Measurements from ENCODE around the gene NLK. TPM values are rescaled to one million over a fixed set of nuclear protein-coding genes. Genes with fewer than 3 reads are reported as not detected.
"Not testable (repeated sequence)": the region's sequence is repeated elsewhere in the genome, so short reads cannot be mapped to it uniquely, and the experiment has no call there.

NLK gene
- total and polyA plus RNA-seq, 2 donors, result 18.8 to 23.5 TPM

- no peaks in the 10 kb centered on the region for H3K36me3 ChIP-seq (ENCODE audit: control insufficient read depth in 2 of 2, insufficient read depth in 2 of 2, low read length in 1 of 2)
- no peaks in the 10 kb centered on the region for H3K4me1 ChIP-seq (ENCODE audit: control insufficient read depth in 2 of 2, insufficient read depth in 2 of 2, low read length in 2 of 2)
- H3K27ac ChIP-seq (ENCODE audit: low read depth in 1 of 2, low read length in 1 of 2), result no peak overlapping the region
- peaks cover 1 to 10% of the 10 kb centered on the region in 2 donors for H3K9me3 ChIP-seq (ENCODE audit: control insufficient read depth in 2 of 2, insufficient read depth in 1 of 2, low read length in 1 of 2)
- H3K4me3 ChIP-seq (ENCODE audit: low read length in 2 of 2), result no peak overlapping the region
- no peaks in the 10 kb centered on the region for H3K27me3 ChIP-seq (ENCODE audit: control insufficient read depth in 2 of 2, insufficient read depth in 1 of 2, low read length in 1 of 2)
- WGBS, result 93% methylated on average over 7 of the region's 7 CpGs
- no peak for DNase-seq (ENCODE audit: low read depth in 6 of 9, low spot score in 9 of 9)
Observed at GRCh38 chr17:28211811-28212210, 169.3 kb downstream of the NLK start.

DNA sequence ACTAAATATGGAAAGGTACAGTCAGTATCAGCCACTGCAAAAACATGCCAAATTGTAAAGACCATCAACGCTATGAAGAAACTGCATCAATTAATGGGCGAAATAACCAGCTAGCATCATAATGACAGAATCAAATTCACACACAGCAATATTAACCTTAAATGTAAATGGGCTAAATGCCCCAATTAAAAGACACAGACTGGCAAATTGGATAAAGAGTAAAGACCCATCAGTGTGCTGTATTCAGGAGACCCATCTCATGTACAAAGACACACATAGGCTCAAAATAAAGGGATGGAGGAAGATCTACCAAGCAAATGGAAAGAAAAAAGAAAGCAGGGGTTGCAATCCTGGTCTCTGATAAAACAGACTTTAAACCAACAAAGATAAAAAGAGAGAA is 171.1 kb downstream of the NLK start:
- H3K27ac ChIP-seq (ENCODE audit: low read depth in 1 of 2, low read length in 1 of 2); H3K27me3 ChIP-seq (ENCODE audit: control insufficient read depth in 2 of 2, insufficient read depth in 1 of 2, low read length in 1 of 2); H3K4me3 ChIP-seq (ENCODE audit: low read length in 2 of 2); H3K36me3 ChIP-seq (ENCODE audit: control insufficient read depth in 2 of 2, insufficient read depth in 2 of 2, low read length in 1 of 2); H3K4me1 ChIP-seq (ENCODE audit: control insufficient read depth in 2 of 2, insufficient read depth in 2 of 2, low read length in 2 of 2); H3K9me3 ChIP-seq (ENCODE audit: control insufficient read depth in 2 of 2, insufficient read depth in 1 of 2, low read length in 1 of 2); DNase-seq (ENCODE audit: low read depth in 6 of 9, low spot score in 9 of 9): not testable (repeated sequence)
- 95% methylated on average over 2 of the region's 2 CpGs for WGBS

GRCh38 chr17:28216052-28216451 is 173.6 kb downstream of the NLK start:
- DNase-seq (ENCODE audit: low read depth in 6 of 9, low spot score in 9 of 9), result no peak

GRCh38 chr17:28216528-28216927 is 174.1 kb downstream of the NLK start:
- no peaks in the 10 kb centered on the region for H3K4me1 ChIP-seq (ENCODE audit: control insufficient read depth in 2 of 2, insufficient read depth in 2 of 2, low read length in 2 of 2)
- H3K4me3 ChIP-seq (ENCODE audit: low read length in 2 of 2), result no peak overlapping the region
- no peaks in the 10 kb centered on the region for H3K27me3 ChIP-seq (ENCODE audit: control insufficient read depth in 2 of 2, insufficient read depth in 1 of 2, low read length in 1 of 2)
- no peak for DNase-seq (ENCODE audit: low read depth in 6 of 9, low spot score in 9 of 9)
- 15% methylated on average over 1 of the region's 1 CpG for WGBS
- H3K27ac ChIP-seq (ENCODE audit: low read depth in 1 of 2, low read length in 1 of 2), result no peak overlapping the region
- no peaks in the 10 kb centered on the region for H3K36me3 ChIP-seq (ENCODE audit: control insufficient read depth in 2 of 2, insufficient read depth in 2 of 2, low read length in 1 of 2)
- peaks cover 1 to 4% of the 10 kb centered on the region in 2 donors for H3K9me3 ChIP-seq (ENCODE audit: control insufficient read depth in 2 of 2, insufficient read depth in 1 of 2, low read length in 1 of 2)

More at GRCh38 chr17:28216052-28216451, 173.6 kb downstream of the NLK start:
- Histone ChIP-seq H3K4me1 (ENCODE audit: control insufficient read depth in 2 of 2, insufficient read depth in 2 of 2, low read length in 2 of 2) (no peaks in the 10 kb centered on the region), H3K36me3 (ENCODE audit: control insufficient read depth in 2 of 2, insufficient read depth in 2 of 2, low read length in 1 of 2) (no peaks in the 10 kb centered on the region), H3K27ac (ENCODE audit: low read depth in 1 of 2, low read length in 1 of 2) (no peak overlapping the region), H3K4me3 (ENCODE audit: low read length in 2 of 2) (no peak overlapping the region), H3K9me3 (ENCODE audit: control insufficient read depth in 2 of 2, insufficient read depth in 1 of 2, low read length in 1 of 2) (peaks cover 1 to 8% of the 10 kb centered on the region in 2 donors), H3K27me3 (ENCODE audit: control insufficient read depth in 2 of 2, insufficient read depth in 1 of 2, low read length in 1 of 2) (no peaks in the 10 kb centered on the region)
- 93% methylated on average over 3 of the region's 3 CpGs for WGBS

DNA sequence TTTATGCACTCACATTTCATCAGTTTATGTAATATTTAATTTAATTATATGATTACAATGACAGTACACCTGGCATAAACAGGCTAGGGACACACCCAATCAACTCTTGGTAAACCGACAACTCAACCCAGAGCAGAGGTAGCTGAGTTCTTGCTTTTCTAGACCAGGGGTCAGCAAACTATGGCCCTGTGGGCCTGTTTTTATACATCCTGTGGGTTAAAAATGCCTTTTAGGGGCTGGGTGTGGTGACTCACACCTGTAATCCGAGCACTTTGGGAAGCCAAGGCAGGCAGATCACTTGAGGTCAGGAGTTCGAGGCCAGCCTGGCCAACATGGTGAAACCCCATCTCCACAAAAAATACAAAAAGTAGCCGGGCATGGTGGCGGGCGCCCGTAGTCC is 177.3 kb downstream of the NLK start:
- Histone ChIP-seq H3K4me1 (ENCODE audit: control insufficient read depth in 2 of 2, insufficient read depth in 2 of 2, low read length in 2 of 2) (no peaks in the 10 kb centered on the region), H3K4me3 (ENCODE audit: low read length in 2 of 2) (no peak overlapping the region), H3K36me3 (ENCODE audit: control insufficient read depth in 2 of 2, insufficient read depth in 2 of 2, low read length in 1 of 2) (no peaks in the 10 kb centered on the region), H3K9me3 (ENCODE audit: control insufficient read depth in 2 of 2, insufficient read depth in 1 of 2, low read length in 1 of 2) (no peaks in the 10 kb centered on the region), H3K27ac (ENCODE audit: low read depth in 1 of 2, low read length in 1 of 2) (no peak overlapping the region), H3K27me3 (ENCODE audit: control insufficient read depth in 2 of 2, insufficient read depth in 1 of 2, low read length in 1 of 2) (no peaks in the 10 kb centered on the region)
- no peak for DNase-seq (ENCODE audit: low read depth in 6 of 9, low spot score in 9 of 9)
- WGBS, result 97% methylated on average over 7 of the region's 7 CpGs

DNA sequence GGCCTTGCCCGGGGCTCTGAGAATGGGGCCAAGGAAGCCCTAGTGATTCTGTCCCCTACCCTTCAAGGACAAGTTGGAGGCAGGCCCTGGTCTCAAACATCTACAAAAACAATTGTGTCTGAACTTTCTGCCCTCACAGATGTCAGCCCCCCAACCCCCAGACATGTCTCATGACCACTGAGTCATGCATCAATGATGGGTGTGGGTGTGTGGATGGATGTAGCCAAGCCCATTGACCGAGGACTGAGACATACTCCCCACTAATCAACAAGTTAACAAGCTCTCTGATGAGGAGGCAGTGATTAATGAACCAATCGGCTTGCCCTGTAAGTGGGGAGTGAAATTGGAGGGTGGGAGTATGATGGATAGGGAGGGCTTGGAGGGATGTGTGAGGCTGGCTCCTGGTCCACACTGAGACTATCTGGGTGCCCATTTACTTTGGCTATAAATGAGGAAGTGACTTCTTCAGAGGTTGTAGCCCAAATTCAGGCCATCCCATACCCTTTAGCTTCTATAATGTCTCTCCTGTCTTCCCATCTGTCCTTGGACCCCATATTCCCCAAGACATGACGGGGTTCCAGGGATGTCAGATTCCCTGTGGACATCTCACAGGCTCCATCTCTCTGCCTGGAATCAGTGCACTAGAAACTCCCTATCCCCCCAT is 179.4 kb downstream of the NLK start:
- WGBS, result 94% methylated on average over 4 of the region's 4 CpGs

GRCh38 chr17:28225271-28225670 is 182.8 kb downstream of the NLK start:
- Histone ChIP-seq H3K27me3 (ENCODE audit: control insufficient read depth in 2 of 2, insufficient read depth in 1 of 2, low read length in 1 of 2) (peaks cover 20 to 50% of the 10 kb centered on the region in 2 donors), H3K4me1 (ENCODE audit: control insufficient read depth in 2 of 2, insufficient read depth in 2 of 2, low read length in 2 of 2) (peaks cover 4% of the 10 kb centered on the region in 2 donors), H3K27ac (ENCODE audit: low read depth in 1 of 2, low read length in 1 of 2) (no peak overlapping the region), H3K9me3 (ENCODE audit: control insufficient read depth in 2 of 2, insufficient read depth in 1 of 2, low read length in 1 of 2) (no peaks in the 10 kb centered on the region), H3K36me3 (ENCODE audit: control insufficient read depth in 2 of 2, insufficient read depth in 2 of 2, low read length in 1 of 2) (no peaks in the 10 kb centered on the region), H3K4me3 (ENCODE audit: low read length in 2 of 2) (no peak overlapping the region)
- DNase-seq (ENCODE audit: low read depth in 6 of 9, low spot score in 9 of 9), result no peak
- 92% methylated on average over 3 of the region's 3 CpGs for WGBS

More for the DNA sequence above, 179.4 kb downstream of the NLK start:
- Histone ChIP-seq H3K4me3 (ENCODE audit: low read length in 2 of 2) (no peak overlapping the region), H3K36me3 (ENCODE audit: control insufficient read depth in 2 of 2, insufficient read depth in 2 of 2, low read length in 1 of 2) (no peaks in the 10 kb centered on the region), H3K27ac (ENCODE audit: low read depth in 1 of 2, low read length in 1 of 2) (no peak overlapping the region), H3K27me3 (ENCODE audit: control insufficient read depth in 2 of 2, insufficient read depth in 1 of 2, low read length in 1 of 2) (peaks cover 1 to 16% of the 10 kb centered on the region in 2 donors), H3K9me3 (ENCODE audit: control insufficient read depth in 2 of 2, insufficient read depth in 1 of 2, low read length in 1 of 2) (no peaks in the 10 kb centered on the region), H3K4me1 (ENCODE audit: control insufficient read depth in 2 of 2, insufficient read depth in 2 of 2, low read length in 2 of 2) (no peaks in the 10 kb centered on the region)
- no peak for DNase-seq (ENCODE audit: low read depth in 6 of 9, low spot score in 9 of 9)

GRCh38 chr17:28225867-28226266 is 183.4 kb downstream of the NLK start:
- Histone ChIP-seq H3K4me1 (ENCODE audit: control insufficient read depth in 2 of 2, insufficient read depth in 2 of 2, low read length in 2 of 2) (peaks cover 4% of the 10 kb centered on the region in 2 donors), H3K9me3 (ENCODE audit: control insufficient read depth in 2 of 2, insufficient read depth in 1 of 2, low read length in 1 of 2) (no peaks in the 10 kb centered on the region), H3K36me3 (ENCODE audit: control insufficient read depth in 2 of 2, insufficient read depth in 2 of 2, low read length in 1 of 2) (no peaks in the 10 kb centered on the region), H3K27me3 (ENCODE audit: control insufficient read depth in 2 of 2, insufficient read depth in 1 of 2, low read length in 1 of 2) (peaks cover 20 to 54% of the 10 kb centered on the region in 2 donors), H3K4me3 (ENCODE audit: low read length in 2 of 2) (no peak overlapping the region), H3K27ac (ENCODE audit: low read depth in 1 of 2, low read length in 1 of 2) (no peak overlapping the region)
- DNase-seq (ENCODE audit: low read depth in 6 of 9, low spot score in 9 of 9), result no peak
- WGBS, result 92% methylated on average over 1 of the region's 1 CpG

- peaks cover 20 to 57% of the 10 kb centered on the region in 2 donors for H3K27me3 ChIP-seq (ENCODE audit: control insufficient read depth in 2 of 2, insufficient read depth in 1 of 2, low read length in 1 of 2)
- H3K4me1 ChIP-seq (ENCODE audit: control insufficient read depth in 2 of 2, insufficient read depth in 2 of 2, low read length in 2 of 2), result peaks cover 4% of the 10 kb centered on the region in 2 donors
- H3K27ac ChIP-seq (ENCODE audit: low read depth in 1 of 2, low read length in 1 of 2), result no peak overlapping the region
- no peaks in the 10 kb centered on the region for H3K36me3 ChIP-seq (ENCODE audit: control insufficient read depth in 2 of 2, insufficient read depth in 2 of 2, low read length in 1 of 2)
- no peak overlapping the region for H3K4me3 ChIP-seq (ENCODE audit: low read length in 2 of 2)
- H3K9me3 ChIP-seq (ENCODE audit: control insufficient read depth in 2 of 2, insufficient read depth in 1 of 2, low read length in 1 of 2), result no peaks in the 10 kb centered on the region
- no peak for DNase-seq (ENCODE audit: low read depth in 6 of 9, low spot score in 9 of 9)
- 70% methylated on average over 28 of the region's 28 CpGs for WGBS
Observed at GRCh38 chr17:28226563-28227315, 184.3 kb downstream of the NLK start.

Measured in thymus (tissue), 11 donors.